ENCODE data around the gene VPS33A.

The VPS33A gene

GRCh38 chr12:122250047-122250446 lies 16.2 kb downstream of the VPS33A start:
- DNase-seq: no peak

DNA sequence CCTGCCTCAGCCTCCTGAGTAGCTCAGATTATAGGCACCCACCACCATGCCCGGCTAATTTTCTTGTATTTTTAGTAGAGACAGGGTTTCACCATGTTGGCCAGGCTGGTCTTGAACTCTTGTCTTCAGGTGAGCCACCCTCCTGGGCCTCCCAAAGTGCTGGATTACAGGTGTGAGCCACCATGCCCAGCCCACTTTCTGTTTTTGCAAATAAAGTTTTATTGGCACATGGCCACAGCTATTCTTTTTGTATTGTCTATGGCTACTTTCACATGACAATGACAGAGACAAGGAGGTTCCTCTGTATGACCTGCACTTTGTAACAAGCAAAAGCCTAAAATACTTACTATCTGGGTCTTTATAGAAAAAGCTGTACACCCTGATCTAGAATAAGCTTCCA lies 20.7 kb downstream of the VPS33A start:
- DNase-seq: no peak

- DNase-seq: peak in 1 of 5 donors; percentile 65
Measured at GRCh38 chr12:122244565-122245371, 21.5 kb downstream of the VPS33A start.

- DNase-seq: peak in 2 of 5 donors; percentile 16 to 33
Measured at GRCh38 chr12:122243965-122244364, 22.3 kb downstream of the VPS33A start.

GRCh38 chr12:122238861-122239260 lies 27.4 kb downstream of the VPS33A start:
- no peak for DNase-seq

DNA sequence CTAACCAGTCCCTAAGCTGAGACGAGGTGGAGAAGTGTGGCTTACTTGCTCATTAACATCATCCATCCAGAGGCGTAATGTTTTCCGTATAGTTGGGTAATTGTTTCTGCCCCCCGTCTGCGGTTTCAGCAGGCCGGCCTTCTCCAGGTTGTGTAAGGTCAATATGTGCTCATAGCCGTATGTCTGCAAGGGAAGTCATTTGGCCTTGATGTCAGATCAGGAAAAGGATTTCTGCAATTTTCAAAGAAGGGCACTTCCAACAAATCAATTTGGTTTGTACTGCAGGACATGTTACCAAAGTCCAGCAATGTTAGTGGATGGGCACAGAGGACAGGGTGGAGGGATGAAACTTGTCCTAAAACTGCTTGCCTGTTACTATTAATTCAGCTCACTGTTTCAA lies 30.6 kb downstream of the VPS33A start:
- DNase-seq: no peak

GRCh38 chr12:122232691-122233090 lies 33.6 kb downstream of the VPS33A start:
- DNase-seq: no peak

DNA sequence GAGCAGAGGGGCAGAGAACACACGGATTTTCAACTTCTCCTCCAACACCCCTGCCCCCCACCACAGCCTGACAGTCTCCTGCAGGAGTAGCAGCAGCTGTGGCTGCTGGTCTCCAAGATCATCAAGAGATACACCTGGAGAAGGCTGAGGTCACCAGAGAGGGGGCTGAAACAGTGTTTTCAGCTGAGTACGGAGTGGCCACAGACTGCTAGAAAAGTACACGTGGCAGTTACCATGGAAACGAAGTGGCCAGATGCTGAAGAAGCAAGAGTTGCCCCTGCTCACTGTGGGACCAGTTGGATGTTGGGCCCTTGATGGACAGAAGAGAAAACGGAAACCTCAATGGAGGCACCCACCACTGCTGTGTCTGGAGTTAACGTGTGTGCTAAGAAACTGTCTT lies 35.5 kb downstream of the VPS33A start:
- no peak for DNase-seq

DNA sequence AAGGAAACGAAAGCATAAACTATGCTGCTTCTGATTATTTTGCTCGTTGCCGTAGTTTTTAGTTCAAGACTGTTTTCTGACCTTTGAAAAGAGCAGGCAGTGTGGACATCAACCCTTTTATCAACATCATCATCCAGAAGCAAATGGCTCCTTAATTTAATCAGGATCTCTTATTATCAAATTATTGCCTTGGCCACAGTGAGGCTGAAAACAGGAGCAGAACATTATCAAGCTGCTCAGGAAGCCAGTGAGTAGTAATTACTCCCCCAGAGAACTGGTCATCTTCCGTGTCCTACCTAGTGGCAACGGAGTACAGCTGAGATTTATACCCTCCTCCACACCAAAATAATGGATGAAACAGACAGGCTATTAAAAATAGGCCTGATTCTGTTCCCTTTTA lies 38.2 kb downstream of the VPS33A start:
- DNase-seq: no peak

DNA sequence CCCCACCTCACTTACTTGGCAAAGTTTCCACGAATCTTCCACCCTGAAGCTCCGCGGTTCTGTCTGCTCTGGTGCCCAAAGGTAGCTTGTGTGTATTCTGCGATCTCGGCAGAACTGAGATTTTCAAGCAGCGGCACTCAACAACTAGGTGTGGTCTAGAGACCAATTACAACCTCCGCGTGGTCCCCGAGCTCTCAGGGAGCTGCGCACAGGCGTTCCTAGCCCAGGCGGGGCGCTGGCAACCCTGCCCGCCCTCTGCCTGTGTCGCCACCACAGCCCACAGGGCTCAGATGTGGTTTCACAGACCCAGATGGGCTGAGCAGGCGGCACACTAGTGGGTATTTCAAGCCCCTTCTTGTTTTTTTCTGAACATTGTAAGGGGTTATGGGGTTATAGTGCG lies 39.0 kb downstream of the VPS33A start:
- peak in 3 of 5 donors; percentile 16 to 41 (median 23) for DNase-seq

GRCh38 chr12:122226366-122227125 lies 39.7 kb downstream of the VPS33A start:
- DNase-seq: no peak

- DNase-seq: peak; percentile 100
Measured at GRCh38 chr12:122225683-122226365, 40.5 kb downstream of the VPS33A start, which contains the start of gene DIABLO. DIABLO (minus strand) TSS chr12:122226052; CDS start chr12:122226014, 38 bp downstream.

DNA sequence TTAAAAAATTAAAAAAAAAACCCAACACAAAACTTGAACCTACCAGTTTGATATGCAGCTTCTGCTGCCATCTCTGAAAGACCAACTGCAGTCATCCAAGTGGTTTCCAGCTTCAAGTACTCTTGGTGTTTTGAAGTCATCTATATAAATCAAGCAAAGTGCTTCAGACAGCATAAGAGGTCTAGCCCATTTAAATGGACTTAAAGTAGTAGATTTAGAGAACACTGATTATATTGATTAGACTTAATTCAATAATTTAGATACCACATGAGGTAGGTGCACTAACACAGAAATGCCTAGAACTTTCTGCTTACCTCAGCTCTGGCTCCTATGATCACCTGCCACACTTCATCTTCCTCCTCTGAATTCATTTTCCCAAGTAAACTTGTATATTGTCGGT lies 49.8 kb downstream of the VPS33A start:
- no peak for DNase-seq

DNA sequence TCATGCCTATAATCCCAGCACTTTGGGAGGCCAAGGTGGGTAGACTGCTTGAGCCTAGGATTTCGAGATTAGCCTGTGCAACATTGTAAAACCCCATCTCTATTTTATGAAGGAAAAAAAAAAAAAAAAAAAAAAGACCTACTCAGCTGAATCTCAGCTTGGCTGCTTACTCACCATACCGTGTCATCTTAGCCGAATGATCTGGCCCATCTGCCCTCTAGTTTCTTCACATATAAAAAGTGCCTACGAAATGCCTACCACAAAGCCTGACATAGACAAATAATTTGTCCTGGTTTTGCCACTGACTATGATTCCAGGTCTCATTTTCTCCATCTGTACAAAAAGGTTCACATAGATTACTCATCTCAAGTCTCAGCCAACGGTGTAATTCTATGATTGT lies 50.5 kb downstream of the VPS33A start:
- no peak for DNase-seq

- DNase-seq: no peak
Measured at GRCh38 chr12:122208073-122208820, 58.0 kb downstream of the VPS33A start.

DNA sequence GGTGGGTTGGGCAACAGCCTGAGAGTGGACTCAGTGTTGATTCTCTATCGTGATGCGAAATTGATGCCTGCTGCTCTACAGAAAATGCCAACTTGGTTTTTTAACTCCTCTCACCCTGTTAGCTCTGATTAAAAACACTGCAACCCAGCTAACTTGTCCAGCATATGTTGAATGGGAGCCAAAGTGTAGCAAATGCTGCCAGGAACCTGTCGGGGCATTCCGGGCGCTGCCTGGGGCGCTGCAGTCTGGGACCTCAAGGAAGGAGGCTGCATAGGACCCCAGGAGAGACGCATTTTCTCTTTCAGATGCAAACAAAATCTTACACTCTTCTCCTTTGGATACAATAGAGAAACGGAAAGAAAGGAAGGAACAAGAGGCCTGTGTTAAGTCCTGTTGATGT lies 58.9 kb downstream of the VPS33A start:
- DNase-seq: no peak

GRCh38 chr12:122206976-122207375 lies 59.3 kb downstream of the VPS33A start:
- no peak for DNase-seq

DNA sequence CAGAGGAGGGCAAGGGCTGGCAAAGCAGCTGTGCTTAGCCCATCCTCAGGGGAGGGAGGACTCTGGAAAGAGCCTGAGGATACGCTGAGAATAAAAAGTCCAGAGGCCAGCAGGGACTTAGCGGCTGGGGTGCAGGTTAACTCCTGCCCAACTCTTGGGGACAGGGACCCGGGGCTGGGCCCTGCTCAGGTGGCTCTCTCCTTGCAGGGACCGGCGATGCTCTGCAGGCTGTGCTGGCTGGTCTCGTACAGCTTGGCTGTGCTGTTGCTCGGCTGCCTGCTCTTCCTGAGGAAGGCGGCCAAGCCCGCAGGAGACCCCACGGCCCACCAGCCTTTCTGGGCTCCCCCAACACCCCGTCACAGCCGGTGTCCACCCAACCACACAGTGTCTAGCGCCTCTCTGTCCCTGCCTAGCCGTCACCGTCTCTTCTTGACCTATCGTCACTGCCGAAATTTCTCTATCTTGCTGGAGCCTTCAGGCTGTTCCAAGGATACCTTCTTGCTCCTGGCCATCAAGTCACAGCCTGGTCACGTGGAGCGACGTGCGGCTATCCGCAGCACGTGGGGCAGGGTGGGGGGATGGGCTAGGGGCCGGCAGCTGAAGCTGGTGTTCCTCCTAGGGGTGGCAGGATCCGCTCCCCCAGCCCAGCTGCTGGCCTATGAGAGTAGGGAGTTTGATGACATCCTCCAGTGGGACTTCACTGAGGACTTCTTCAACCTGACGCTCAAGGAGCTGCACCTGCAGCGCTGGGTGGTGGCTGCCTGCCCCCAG lies 60.0 kb downstream of the VPS33A start:
- no peak for DNase-seq

GRCh38 chr12:122205053-122205925 lies 61.0 kb downstream of the VPS33A start:
- DNase-seq: no peak

- DNase-seq: peak in 1 of 5 donors; percentile 23
Measured at GRCh38 chr12:122204167-122205052, 61.9 kb downstream of the VPS33A start.
